ENCODE results near the gene DTWD2.
"Not testable (repeated sequence)": the region's sequence is repeated elsewhere in the genome, so short reads cannot be mapped to it uniquely, and the experiment has no call there.

The DTWD2 gene

GRCh38 chr5:118952306-118952705 is 36.0 kb downstream of the DTWD2 start:
- not testable (repeated sequence) for H3K36me3 ChIP-seq (ENCODE audit: control insufficient read depth, insufficient read depth, low read length); H3K4me3 ChIP-seq (ENCODE audit: extremely low read depth, insufficient read depth, low read length, poor library complexity, severe bottlenecking); H3K9me3 ChIP-seq (ENCODE audit: control insufficient read depth, low read length); H3K27ac ChIP-seq (ENCODE audit: low read depth, low read length, severe bottlenecking); H3K4me1 ChIP-seq (ENCODE audit: control insufficient read depth, insufficient read depth, low read length, poor library complexity, severe bottlenecking)
- WGBS, 2 experiments (ENCODE audit: insufficient coverage in 2 of 2) = 13 to 27% methylated on average over 3 to 4 of the region's 4 CpGs

- H3K4me1 ChIP-seq (ENCODE audit: control insufficient read depth, insufficient read depth, low read length, poor library complexity, severe bottlenecking); H3K9me3 ChIP-seq (ENCODE audit: control insufficient read depth, low read length); H3K4me3 ChIP-seq (ENCODE audit: extremely low read depth, insufficient read depth, low read length, poor library complexity, severe bottlenecking); H3K27ac ChIP-seq (ENCODE audit: low read depth, low read length, severe bottlenecking); H3K36me3 ChIP-seq (ENCODE audit: control insufficient read depth, insufficient read depth, low read length): not testable (repeated sequence)
- WGBS, 2 experiments (ENCODE audit: insufficient coverage in 2 of 2) = 84 to 86% methylated on average over 6 to 8 of the region's 9 CpGs
Measured at GRCh38 chr5:118950354-118950753, 38.0 kb downstream of the DTWD2 start.

- H3K4me1 ChIP-seq (ENCODE audit: control insufficient read depth, insufficient read depth, low read length, poor library complexity, severe bottlenecking) = no peaks in the 10 kb centered on the region
- no peaks in the 10 kb centered on the region for H3K9me3 ChIP-seq (ENCODE audit: control insufficient read depth, low read length)
- no CpG with 5 or more reads among the region's 2 CpGs for WGBS, 2 experiments (ENCODE audit: insufficient coverage in 2 of 2)
- H3K36me3 ChIP-seq (ENCODE audit: control insufficient read depth, insufficient read depth, low read length) = no peaks in the 10 kb centered on the region
- H3K4me3 ChIP-seq (ENCODE audit: extremely low read depth, insufficient read depth, low read length, poor library complexity, severe bottlenecking) = no peak overlapping the region
- H3K27ac ChIP-seq (ENCODE audit: low read depth, low read length, severe bottlenecking) = no peak overlapping the region
Measured at GRCh38 chr5:118946138-118946800, 42.1 kb downstream of the DTWD2 start.

GRCh38 chr5:118937393-118938061 is 50.8 kb downstream of the DTWD2 start:
- no peak overlapping the region for H3K27ac ChIP-seq (ENCODE audit: low read depth, low read length, severe bottlenecking)
- H3K4me1 ChIP-seq (ENCODE audit: control insufficient read depth, insufficient read depth, low read length, poor library complexity, severe bottlenecking) = no peaks in the 10 kb centered on the region
- H3K9me3 ChIP-seq (ENCODE audit: control insufficient read depth, low read length) = no peaks in the 10 kb centered on the region
- WGBS, 2 experiments (ENCODE audit: insufficient coverage in 2 of 2) = no CpG with 5 or more reads among the region's 3 CpGs
- H3K36me3 ChIP-seq (ENCODE audit: control insufficient read depth, insufficient read depth, low read length) = no peaks in the 10 kb centered on the region
- H3K4me3 ChIP-seq (ENCODE audit: extremely low read depth, insufficient read depth, low read length, poor library complexity, severe bottlenecking) = no peak overlapping the region

- no peaks in the 10 kb centered on the region for H3K4me1 ChIP-seq (ENCODE audit: control insufficient read depth, insufficient read depth, low read length, poor library complexity, severe bottlenecking)
- no peak overlapping the region for H3K4me3 ChIP-seq (ENCODE audit: extremely low read depth, insufficient read depth, low read length, poor library complexity, severe bottlenecking)
- no peaks in the 10 kb centered on the region for H3K9me3 ChIP-seq (ENCODE audit: control insufficient read depth, low read length)
- no CpG with 5 or more reads among the region's 1 CpG for whole genome bisulfite sequencing, 2 experiments (ENCODE audit: insufficient coverage in 2 of 2)
- no peak overlapping the region for H3K27ac ChIP-seq (ENCODE audit: low read depth, low read length, severe bottlenecking)
- H3K36me3 ChIP-seq (ENCODE audit: control insufficient read depth, insufficient read depth, low read length) = no peaks in the 10 kb centered on the region
Measured at GRCh38 chr5:118933703-118934102, 54.6 kb downstream of the DTWD2 start.

- H3K9me3 ChIP-seq (ENCODE audit: control insufficient read depth, low read length) = no peaks in the 10 kb centered on the region
- H3K36me3 ChIP-seq (ENCODE audit: control insufficient read depth, insufficient read depth, low read length) = no peaks in the 10 kb centered on the region
- no CpG with 5 or more reads among the region's 1 CpG for WGBS, 2 experiments (ENCODE audit: insufficient coverage in 2 of 2)
- H3K27ac ChIP-seq (ENCODE audit: low read depth, low read length, severe bottlenecking) = no peak overlapping the region
- no peak overlapping the region for H3K4me3 ChIP-seq (ENCODE audit: extremely low read depth, insufficient read depth, low read length, poor library complexity, severe bottlenecking)
- H3K4me1 ChIP-seq (ENCODE audit: control insufficient read depth, insufficient read depth, low read length, poor library complexity, severe bottlenecking) = no peaks in the 10 kb centered on the region
Measured at GRCh38 chr5:118931564-118931963, 56.8 kb downstream of the DTWD2 start.

GRCh38 chr5:118924006-118924389 is 64.3 kb downstream of the DTWD2 start:
- Histone ChIP-seq H3K36me3 (ENCODE audit: control insufficient read depth, insufficient read depth, low read length) (no peaks in the 10 kb centered on the region), H3K4me3 (ENCODE audit: extremely low read depth, insufficient read depth, low read length, poor library complexity, severe bottlenecking) (no peak overlapping the region), H3K27ac (ENCODE audit: low read depth, low read length, severe bottlenecking) (no peak overlapping the region), H3K9me3 (ENCODE audit: control insufficient read depth, low read length) (no peaks in the 10 kb centered on the region), H3K4me1 (ENCODE audit: control insufficient read depth, insufficient read depth, low read length, poor library complexity, severe bottlenecking) (no peaks in the 10 kb centered on the region)
- 71% methylated on average over 1 of the region's 1 CpG; no CpG with 5 or more reads in 1 of the 2 experiments for WGBS, 2 experiments (ENCODE audit: insufficient coverage in 2 of 2)

GRCh38 chr5:118923295-118924005 is 64.9 kb downstream of the DTWD2 start:
- no peaks in the 10 kb centered on the region for H3K36me3 ChIP-seq (ENCODE audit: control insufficient read depth, insufficient read depth, low read length)
- H3K4me1 ChIP-seq (ENCODE audit: control insufficient read depth, insufficient read depth, low read length, poor library complexity, severe bottlenecking) = no peaks in the 10 kb centered on the region
- no peaks in the 10 kb centered on the region for H3K9me3 ChIP-seq (ENCODE audit: control insufficient read depth, low read length)
- 91 to 93% methylated on average over 9 to 14 of the region's 15 CpGs for WGBS, 2 experiments (ENCODE audit: insufficient coverage in 2 of 2)
- no peak overlapping the region for H3K4me3 ChIP-seq (ENCODE audit: extremely low read depth, insufficient read depth, low read length, poor library complexity, severe bottlenecking)
- no peak overlapping the region for H3K27ac ChIP-seq (ENCODE audit: low read depth, low read length, severe bottlenecking)

- no peak overlapping the region for H3K27ac ChIP-seq (ENCODE audit: low read depth, low read length, severe bottlenecking)
- no CpG with 5 or more reads among the region's 2 CpGs for WGBS, 2 experiments (ENCODE audit: insufficient coverage in 2 of 2)
- no peaks in the 10 kb centered on the region for H3K4me1 ChIP-seq (ENCODE audit: control insufficient read depth, insufficient read depth, low read length, poor library complexity, severe bottlenecking)
- no peak overlapping the region for H3K4me3 ChIP-seq (ENCODE audit: extremely low read depth, insufficient read depth, low read length, poor library complexity, severe bottlenecking)
- no peaks in the 10 kb centered on the region for H3K36me3 ChIP-seq (ENCODE audit: control insufficient read depth, insufficient read depth, low read length)
- H3K9me3 ChIP-seq (ENCODE audit: control insufficient read depth, low read length) = no peaks in the 10 kb centered on the region
Measured at GRCh38 chr5:118921866-118922265, 66.5 kb downstream of the DTWD2 start.

- H3K27ac ChIP-seq (ENCODE audit: low read depth, low read length, severe bottlenecking) = no peak overlapping the region
- 71 to 100% methylated on average over 1 of the region's 3 CpGs for WGBS, 2 experiments (ENCODE audit: insufficient coverage in 2 of 2)
- no peaks in the 10 kb centered on the region for H3K4me1 ChIP-seq (ENCODE audit: control insufficient read depth, insufficient read depth, low read length, poor library complexity, severe bottlenecking)
- H3K4me3 ChIP-seq (ENCODE audit: extremely low read depth, insufficient read depth, low read length, poor library complexity, severe bottlenecking) = no peak overlapping the region
- H3K36me3 ChIP-seq (ENCODE audit: control insufficient read depth, insufficient read depth, low read length) = no peaks in the 10 kb centered on the region
- no peaks in the 10 kb centered on the region for H3K9me3 ChIP-seq (ENCODE audit: control insufficient read depth, low read length)
Measured at GRCh38 chr5:118919016-118919415, 69.3 kb downstream of the DTWD2 start.

GRCh38 chr5:118918232-118918631 is 70.1 kb downstream of the DTWD2 start:
- Histone ChIP-seq H3K36me3 (ENCODE audit: control insufficient read depth, insufficient read depth, low read length) (no peaks in the 10 kb centered on the region), H3K4me1 (ENCODE audit: control insufficient read depth, insufficient read depth, low read length, poor library complexity, severe bottlenecking) (no peaks in the 10 kb centered on the region), H3K9me3 (ENCODE audit: control insufficient read depth, low read length) (no peaks in the 10 kb centered on the region), H3K4me3 (ENCODE audit: extremely low read depth, insufficient read depth, low read length, poor library complexity, severe bottlenecking) (no peak overlapping the region), H3K27ac (ENCODE audit: low read depth, low read length, severe bottlenecking) (no peak overlapping the region)
- WGBS, 2 experiments (ENCODE audit: insufficient coverage in 2 of 2) = 93 to 100% methylated on average over 3 to 6 of the region's 7 CpGs

All from mesodermal cell (in vitro differentiated cells).